Glomerular visceral epithelial cell (primary cell): ENCODE results near the gene PCID2.
"Not testable (repeated sequence)": the region's sequence is repeated elsewhere in the genome, so short reads cannot be mapped to it uniquely, and the experiment has no call there.

Experiments
- DNase-seq: peaks from one replicate; pipeline ENCODE4 v3.0.0-alpha.2; 2016; ENCODE audit errors: extremely low spot score

Gene PCID2

GRCh38 chr13:113166266-113166665 lies 42.2 kb downstream of the PCID2 start:
- DNase-seq: no peak

- DNase-seq: no peak
Observed at GRCh38 chr13:113164492-113164891, 44.0 kb downstream of the PCID2 start.

DNA sequence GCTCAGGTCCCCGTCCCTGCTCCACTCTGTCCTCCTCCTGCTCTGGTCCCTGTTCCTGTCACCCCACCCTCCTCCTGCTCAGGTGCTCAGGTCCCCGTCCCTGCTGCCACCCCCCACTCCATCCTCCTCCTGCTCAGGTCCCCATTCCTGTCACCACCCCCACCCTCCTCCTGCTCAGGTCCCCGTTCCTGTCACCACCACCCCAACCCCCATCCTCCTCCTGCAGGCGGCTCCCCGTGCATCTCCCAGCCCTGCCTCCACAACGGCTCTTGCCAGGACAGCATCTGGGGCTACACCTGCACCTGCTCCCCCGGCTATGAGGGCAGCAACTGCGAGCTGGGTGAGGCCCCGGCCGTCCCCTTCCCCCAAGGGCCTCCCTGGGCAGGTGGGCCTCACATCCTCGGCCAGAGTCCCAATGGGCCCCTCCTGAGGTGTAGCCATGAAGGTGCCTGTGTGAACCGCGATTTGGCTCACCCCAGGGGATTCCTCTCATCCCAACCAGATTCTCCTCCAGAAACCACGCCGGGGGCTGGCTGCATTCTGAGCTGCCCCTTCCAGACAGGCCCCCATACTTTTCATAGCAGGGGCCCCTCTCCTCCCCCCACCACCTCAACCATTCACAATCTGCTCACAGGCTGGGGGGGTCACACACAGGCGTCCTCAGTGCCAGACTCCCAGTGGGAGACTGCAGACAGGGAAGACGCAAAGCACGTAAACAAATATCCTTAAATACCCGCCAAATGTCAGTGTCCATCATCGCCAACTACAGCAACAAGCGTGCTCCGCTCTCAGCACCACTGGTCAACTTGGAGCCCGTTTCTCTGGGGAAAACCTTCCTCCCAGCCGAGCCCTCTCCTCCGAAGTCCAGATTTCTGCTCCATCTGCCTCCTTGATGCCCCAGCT lies 45.4 kb downstream of the PCID2 start:
- no peak for DNase-seq

DNA sequence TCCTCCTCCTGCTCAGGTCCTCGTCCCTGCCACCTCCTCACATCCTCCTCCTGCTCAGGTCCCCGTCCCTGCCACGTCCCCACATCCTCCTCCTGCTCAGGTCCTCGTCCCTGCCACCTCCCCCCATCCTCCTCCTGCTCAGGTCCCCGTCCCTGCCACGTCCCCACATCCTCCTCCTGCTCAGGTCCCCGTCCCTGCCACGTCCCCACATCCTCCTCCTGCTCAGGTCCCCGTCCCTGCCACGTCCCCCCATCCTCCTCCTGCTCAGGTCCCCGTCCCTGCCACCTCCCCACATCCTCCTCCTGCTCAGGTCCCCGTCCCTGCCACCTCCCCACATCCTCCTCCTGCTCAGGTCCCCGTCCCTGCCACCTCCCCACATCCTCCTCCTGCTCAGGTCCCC lies 46.5 kb downstream of the PCID2 start:
- DNase-seq: not testable (repeated sequence)

DNA sequence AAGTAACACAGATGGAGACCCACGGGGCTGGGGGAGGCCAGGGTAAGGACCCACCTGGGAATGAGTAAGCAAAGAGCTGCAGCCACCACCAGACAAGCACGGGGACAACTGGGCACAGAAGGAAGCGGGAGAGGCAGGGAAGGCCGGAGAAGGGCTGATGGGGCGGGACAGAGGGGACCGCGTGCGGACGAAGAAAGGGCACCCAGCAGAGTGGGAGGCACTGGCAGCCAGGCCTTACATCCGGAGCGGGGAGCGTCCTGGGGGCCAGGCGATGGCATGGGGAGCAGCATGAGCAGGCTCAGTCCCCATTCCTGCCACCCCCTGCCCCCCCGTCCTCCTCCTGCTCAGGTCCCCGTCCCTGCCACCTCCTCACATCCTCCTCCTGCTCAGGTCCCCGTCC lies 47.0 kb downstream of the PCID2 start:
- no peak for DNase-seq

- DNase-seq: no peak
Observed at GRCh38 chr13:113160983-113161382, 47.5 kb downstream of the PCID2 start.

- DNase-seq: no peak
Observed at GRCh38 chr13:113159701-113160100, 48.8 kb downstream of the PCID2 start.

DNA sequence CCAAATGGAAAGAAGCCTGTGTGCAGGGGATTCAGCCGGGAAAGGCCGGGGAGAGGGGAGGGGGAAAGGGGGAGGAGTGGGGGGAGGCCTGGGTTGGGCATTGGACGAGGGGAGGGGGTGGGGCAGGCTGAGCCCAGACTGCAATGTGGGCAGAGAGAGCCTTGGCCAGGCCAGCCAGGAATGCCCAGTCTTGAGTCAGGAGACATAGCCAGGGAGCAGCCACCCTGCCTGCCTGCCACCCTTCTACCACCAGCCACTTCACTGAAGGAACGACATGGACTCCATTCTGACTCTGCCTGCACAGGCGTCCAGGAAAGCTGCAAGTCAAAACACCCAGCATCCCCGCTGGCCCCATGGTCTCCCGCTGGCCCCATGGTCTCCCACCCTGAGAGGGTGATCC lies 49.5 kb downstream of the PCID2 start:
- DNase-seq: no peak

DNA sequence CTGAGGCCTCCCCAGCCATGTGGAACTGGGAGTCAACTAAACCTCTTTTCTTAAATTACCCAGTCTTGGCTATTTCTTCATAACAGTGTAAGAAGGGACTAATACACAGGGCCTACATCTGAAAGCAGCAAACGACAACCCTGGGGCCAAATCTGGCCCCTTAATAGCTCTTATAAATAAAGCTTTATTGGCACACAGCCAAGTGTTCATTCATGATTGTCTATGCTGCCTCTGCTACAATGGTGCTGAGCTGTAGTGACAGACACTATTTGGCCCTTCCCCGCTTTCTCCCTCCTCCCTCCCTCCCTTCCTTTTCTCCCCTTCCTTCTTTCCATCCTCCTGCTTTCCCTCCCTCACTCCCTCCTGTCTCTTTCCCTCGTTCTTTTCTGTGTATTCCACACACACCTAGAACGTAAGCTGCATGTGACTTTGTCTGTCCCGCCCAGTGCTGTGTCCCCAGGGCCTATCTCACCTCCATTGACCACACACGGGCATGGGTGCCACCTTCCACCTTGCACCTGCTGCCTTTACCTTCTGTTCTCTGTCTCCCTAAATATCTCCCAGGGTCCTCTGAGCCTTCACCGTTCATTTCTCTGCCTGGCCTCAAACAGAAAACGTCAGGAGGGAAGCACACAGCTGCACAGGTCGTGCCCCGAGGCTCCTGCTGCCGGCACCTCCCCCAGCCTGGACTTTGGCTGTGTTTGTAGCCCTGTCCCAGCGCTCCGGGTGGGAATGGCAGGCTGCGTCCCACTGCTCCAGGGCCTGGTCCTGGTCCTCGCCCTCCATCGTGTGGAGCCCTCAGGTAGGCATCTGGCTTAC lies 50.3 kb downstream of the PCID2 start, which contains the start of gene PROZ:
TSS of gene PROZ (plus strand) at position 720 of the 819 bp plus-strand sequence. CDS start at position 733, 13 bp downstream.
- no peak for DNase-seq

DNA sequence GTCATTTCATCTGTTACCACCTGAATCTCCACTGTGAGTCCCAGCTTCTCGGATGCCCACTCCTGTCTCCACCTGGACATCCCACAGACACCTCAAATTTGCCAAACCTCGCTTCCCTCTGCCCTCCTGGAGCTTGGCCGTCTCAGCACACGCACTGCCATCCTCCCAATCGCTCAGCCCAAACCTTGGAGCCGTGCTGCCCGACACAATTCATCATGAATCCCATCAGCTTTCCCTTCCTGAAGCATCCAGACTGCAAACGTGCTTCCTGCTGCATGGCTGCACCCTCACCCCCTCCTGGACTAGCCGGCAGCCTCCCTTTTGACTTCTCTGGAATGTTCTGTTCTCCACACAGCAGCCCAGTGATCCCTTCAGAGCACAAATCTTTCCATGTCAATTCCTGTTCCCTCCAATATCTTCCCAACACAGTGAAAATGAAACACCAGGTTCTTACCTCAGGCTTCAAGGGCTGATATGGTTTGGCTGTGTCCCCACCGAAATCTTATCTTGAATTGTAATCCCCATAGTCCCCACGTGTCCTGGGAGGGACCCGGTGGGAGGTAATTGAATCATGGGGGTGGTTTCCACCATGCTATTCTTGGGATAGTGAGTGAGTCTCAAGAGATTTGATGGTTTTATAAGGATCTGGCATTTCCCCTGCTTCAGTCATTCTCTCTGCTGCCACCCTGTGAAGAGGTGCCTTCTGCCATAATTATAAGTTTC lies 51.1 kb downstream of the PCID2 start:
- DNase-seq: no peak

DNA sequence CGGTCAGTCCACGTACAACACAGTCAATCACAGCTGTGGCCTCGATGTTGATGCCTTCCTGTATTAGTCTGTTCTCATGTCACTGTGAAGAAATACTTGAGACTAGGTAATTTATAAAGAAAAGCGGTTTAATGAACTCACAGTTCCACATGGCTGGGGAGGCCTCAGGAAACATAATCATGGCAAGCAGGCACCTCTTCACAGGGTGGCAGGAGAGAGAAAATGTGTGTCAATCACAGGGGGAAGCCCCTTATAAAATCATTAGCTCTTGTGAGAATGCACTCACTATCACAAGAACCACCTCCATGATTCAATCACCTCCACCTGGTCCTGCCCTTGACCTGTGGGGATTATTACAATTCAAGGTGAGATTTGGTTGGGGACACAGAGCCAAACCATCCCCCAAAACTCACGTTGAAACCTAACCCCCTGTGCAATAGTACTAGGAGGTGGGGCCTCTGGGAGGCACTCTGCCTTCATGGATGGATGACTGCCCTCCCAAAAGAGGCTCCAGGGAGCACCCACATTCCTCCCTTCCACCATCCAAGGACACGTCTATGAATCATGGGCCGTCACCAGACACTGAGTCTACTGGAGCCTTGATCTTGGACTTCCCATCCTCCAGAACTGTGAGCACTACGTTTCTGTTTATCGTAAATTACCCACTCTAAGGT lies 52.4 kb downstream of the PCID2 start:
- no peak for DNase-seq

DNA sequence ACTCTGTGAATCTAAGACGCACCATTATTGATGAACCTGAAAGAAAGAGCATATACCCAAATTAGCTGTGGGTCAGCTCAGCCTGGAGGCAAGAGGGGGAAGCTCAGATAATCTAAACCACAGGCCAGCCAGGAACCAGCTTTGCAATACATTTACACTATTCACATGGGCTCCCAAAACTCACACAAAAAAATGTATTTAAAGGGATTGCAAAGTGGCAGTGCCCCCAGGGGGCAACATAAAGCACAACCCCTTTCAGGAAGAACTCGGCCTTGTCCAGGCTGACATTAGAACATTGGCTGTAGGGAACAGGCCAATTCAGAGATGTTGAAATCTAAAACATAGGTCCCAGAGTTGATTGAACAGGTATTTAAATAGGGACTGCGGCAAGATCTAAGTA lies 53.3 kb downstream of the PCID2 start:
- no peak for DNase-seq

GRCh38 chr13:113153810-113154748 lies 54.4 kb downstream of the PCID2 start:
- peak; percentile 74 for DNase-seq

- DNase-seq: no peak
Observed at GRCh38 chr13:113152984-113153809, 55.3 kb downstream of the PCID2 start.

GRCh38 chr13:113152691-113152983 lies 55.8 kb downstream of the PCID2 start:
- DNase-seq: no peak

GRCh38 chr13:113151745-113152690 lies 56.5 kb downstream of the PCID2 start:
- no peak for DNase-seq

DNA sequence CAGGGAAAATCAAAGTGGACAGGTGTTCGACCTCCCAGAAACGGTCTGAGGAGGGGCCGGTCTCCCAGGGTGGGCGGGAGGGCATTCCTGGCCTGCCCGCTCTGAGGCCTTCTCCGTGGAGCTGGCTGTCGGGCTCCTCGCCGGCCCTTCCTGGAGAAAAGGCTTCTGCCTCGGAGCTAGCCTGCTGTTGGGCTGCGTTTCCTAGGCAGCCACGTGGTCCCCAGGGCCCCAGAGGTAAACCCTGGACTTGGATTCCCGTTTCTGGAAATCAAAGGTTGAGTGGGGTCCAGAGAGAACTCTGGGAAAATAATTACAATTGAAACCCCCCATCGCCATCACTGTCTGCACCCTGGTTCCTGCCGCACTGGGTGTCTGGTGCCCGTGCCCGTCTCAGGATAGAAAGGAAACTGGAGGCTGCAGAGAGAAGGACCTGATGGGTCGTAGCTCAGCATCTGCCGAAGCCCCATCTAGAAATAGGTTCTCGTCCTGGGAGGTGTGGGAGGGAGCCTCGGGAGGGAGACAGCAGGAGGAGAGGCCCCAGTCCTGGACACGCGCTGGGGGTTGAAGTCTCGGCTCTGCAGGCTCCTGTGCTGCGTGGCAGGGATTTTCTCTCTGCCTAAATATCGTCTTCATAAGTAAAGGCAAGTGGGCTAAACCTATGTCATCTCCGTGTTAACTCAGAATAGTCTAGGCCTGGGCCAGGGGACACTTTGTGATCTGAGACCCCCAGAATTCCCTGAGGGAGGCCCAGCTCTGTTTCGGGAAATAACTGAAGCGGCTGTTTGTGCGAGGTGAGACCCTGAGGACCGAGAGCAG lies 57.7 kb downstream of the PCID2 start:
- no peak for DNase-seq
